Measurements from ENCODE around the gene C1QTNF6.

The C1QTNF6 gene

GRCh38 chr22:37230673-37231405, 42.8 kb upstream of the C1QTNF6 start:
- Histone ChIP-seq H3K4me3 (no peak overlapping the region), H3K27me3 (no peaks in the 10 kb centered on the region), H3K9ac (no peak overlapping the region), H3K36me3 (peaks cover 67% of the 10 kb centered on the region), H4K20me1 (peaks cover 91% of the 10 kb centered on the region), H3K4me2 (peak overlapping the region; percentile 95), H3K9me3 (no peaks in the 10 kb centered on the region), H3K4me1 (peaks cover 92% of the 10 kb centered on the region), H3K27ac (peak overlapping the region; percentile 72)
- no peak for TF ChIP-seq Cebpa-rat (IDR thresholded peaks at IDR 0.05)

- peak overlapping the region; percentile 95 for H3K4me2 ChIP-seq
- peak overlapping the region; percentile 73 for H3K27ac ChIP-seq
- peak overlapping the region; percentile 36 for H3K4me3 ChIP-seq
- no peak for TF ChIP-seq Cebpa-rat (IDR thresholded peaks at IDR 0.05)
- H3K27me3 ChIP-seq = no peaks in the 10 kb centered on the region
- H4K20me1 ChIP-seq = peaks cover 91% of the 10 kb centered on the region
- H3K9me3 ChIP-seq = no peaks in the 10 kb centered on the region
- H3K36me3 ChIP-seq = peaks cover 67% of the 10 kb centered on the region
- peaks cover 88% of the 10 kb centered on the region for H3K4me1 ChIP-seq
- H3K9ac ChIP-seq = peak overlapping the region; percentile 58
These were observed 42.0 kb upstream of the C1QTNF6 start for GRCh38 chr22:37229805-37230672.

GRCh38 chr22:37229012-37229804, 41.2 kb upstream of the C1QTNF6 start:
- peaks cover 67% of the 10 kb centered on the region for H3K36me3 ChIP-seq
- peaks cover 87% of the 10 kb centered on the region for H3K4me1 ChIP-seq
- H3K4me2 ChIP-seq = peak overlapping the region; percentile 95
- H3K9me3 ChIP-seq = no peaks in the 10 kb centered on the region
- H3K4me3 ChIP-seq = peak overlapping the region; percentile 36
- H4K20me1 ChIP-seq = peaks cover 91% of the 10 kb centered on the region
- no peak for TF ChIP-seq Cebpa-rat (IDR thresholded peaks at IDR 0.05)
- H3K27ac ChIP-seq = peak overlapping the region; percentile 73
- H3K27me3 ChIP-seq = no peaks in the 10 kb centered on the region
- H3K9ac ChIP-seq = peak overlapping the region; percentile 58

DNA sequence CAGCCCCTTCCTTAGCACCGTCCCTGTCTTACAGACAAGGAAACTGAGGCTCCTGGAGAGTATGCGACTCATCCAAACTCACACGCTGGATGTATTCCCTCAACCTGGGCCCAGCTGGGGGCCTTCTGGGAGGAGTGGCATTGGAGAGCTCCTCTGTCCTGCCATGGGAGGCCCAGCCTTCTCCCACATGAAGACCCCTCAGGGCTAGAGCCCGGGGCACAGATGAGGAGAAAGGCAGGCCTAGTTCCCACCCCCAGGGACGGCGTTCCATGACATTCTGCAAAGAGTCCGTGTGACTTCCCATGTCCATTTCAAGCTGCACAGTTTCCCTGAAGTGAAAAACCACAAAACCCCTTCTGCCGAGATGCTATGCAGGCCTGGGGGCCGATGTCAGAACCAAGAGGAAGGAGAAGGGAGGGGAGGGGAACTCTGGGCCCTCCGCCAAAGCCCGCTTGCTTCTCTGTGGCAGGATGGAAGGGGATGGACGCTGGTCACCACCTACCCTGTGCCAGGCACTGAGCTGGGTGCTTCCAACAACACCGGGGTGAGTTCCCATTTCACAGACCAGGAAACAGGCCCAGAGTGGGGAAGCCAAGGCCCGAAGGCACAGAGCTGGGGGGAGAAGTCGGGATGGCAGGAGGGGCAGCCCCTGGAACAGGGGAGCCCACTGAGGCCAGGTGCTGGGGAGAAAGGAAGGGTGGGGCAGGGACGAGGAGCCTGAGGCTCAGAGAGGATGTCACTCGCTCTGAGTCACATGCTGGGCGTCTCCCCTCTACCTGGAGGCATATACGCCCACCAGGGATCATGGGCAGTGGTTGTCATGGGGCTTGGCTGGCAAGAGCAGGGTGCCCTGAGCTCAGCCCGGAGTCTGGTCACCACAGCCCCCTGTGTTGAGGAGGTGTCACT, 40.3 kb upstream of the C1QTNF6 start:
- no peak for TF ChIP-seq Cebpa-rat (IDR thresholded peaks at IDR 0.05)
- Histone ChIP-seq H3K27me3 (no peaks in the 10 kb centered on the region), H3K27ac (peak overlapping the region; percentile 73), H3K9me3 (no peaks in the 10 kb centered on the region), H3K4me1 (peaks cover 84% of the 10 kb centered on the region), H3K36me3 (peaks cover 67% of the 10 kb centered on the region), H3K4me2 (peak overlapping the region; percentile 95), H3K4me3 (peak overlapping the region; percentile 23), H3K9ac (peak overlapping the region; percentile 58), H4K20me1 (peaks cover 90% of the 10 kb centered on the region)

GRCh38 chr22:37226514-37226913, 38.5 kb upstream of the C1QTNF6 start:
- Histone ChIP-seq H3K4me3 (no peak overlapping the region), H3K27me3 (no peaks in the 10 kb centered on the region), H3K27ac (0 out of 2 replicates have a peak overlapping the region, but pooled peaks have one; percentile 2), H3K4me2 (peak overlapping the region; percentile 26; the same call in 1 of the 2 replicates), H3K9ac (no peak overlapping the region), H4K20me1 (peaks cover 80% of the 10 kb centered on the region), H3K4me1 (peaks cover 70% of the 10 kb centered on the region), H3K9me3 (no peaks in the 10 kb centered on the region), H3K36me3 (peaks cover 61% of the 10 kb centered on the region)
- TF ChIP-seq Cebpa-rat (IDR thresholded peaks at IDR 0.05) = no peak

- Histone ChIP-seq H3K36me3 (peaks cover 56% of the 10 kb centered on the region), H3K27me3 (no peaks in the 10 kb centered on the region), H3K9ac (0 out of 2 replicates have a peak overlapping the region, but pooled peaks have one; percentile 3), H4K20me1 (peaks cover 76% of the 10 kb centered on the region), H3K27ac (0 out of 2 replicates have a peak overlapping the region, but pooled peaks have one; percentile 2), H3K4me2 (peak overlapping the region; percentile 26), H3K9me3 (no peaks in the 10 kb centered on the region), H3K4me3 (no peak overlapping the region), H3K4me1 (peaks cover 70% of the 10 kb centered on the region)
- no peak for TF ChIP-seq Cebpa-rat (IDR thresholded peaks at IDR 0.05)
These were observed 38.0 kb upstream of the C1QTNF6 start for GRCh38 chr22:37226087-37226486.

DNA sequence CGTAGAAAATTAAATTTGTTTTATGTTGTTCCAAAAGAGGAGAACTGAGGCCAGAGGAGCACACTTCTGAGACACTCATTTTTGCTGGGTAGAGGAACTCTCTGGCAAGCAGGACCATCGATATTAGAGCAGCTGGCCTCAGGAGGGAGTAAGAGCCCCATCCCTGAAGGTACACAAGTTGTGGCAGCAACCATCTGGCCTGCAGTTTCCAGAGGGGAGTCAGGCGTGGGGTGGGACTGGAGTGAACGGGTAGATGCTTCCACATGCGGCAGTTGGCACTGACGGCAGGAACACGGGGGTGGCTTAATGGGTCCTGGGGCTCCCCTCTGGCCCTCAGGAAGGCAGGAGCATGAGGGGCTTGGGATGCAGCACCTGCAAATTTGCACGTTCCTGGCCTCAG, 37.4 kb upstream of the C1QTNF6 start:
- Histone ChIP-seq H3K27me3 (no peaks in the 10 kb centered on the region), H3K9me3 (no peaks in the 10 kb centered on the region), H3K4me3 (no peak overlapping the region), H3K4me1 (peaks cover 70% of the 10 kb centered on the region), H3K9ac (0 out of 2 replicates have a peak overlapping the region, but pooled peaks have one; percentile 3), H3K36me3 (peaks cover 53% of the 10 kb centered on the region), H3K27ac (no peak overlapping the region), H3K4me2 (peak overlapping the region; percentile 26), H4K20me1 (peaks cover 70% of the 10 kb centered on the region)
- no peak for TF ChIP-seq Cebpa-rat (IDR thresholded peaks at IDR 0.05)

DNA sequence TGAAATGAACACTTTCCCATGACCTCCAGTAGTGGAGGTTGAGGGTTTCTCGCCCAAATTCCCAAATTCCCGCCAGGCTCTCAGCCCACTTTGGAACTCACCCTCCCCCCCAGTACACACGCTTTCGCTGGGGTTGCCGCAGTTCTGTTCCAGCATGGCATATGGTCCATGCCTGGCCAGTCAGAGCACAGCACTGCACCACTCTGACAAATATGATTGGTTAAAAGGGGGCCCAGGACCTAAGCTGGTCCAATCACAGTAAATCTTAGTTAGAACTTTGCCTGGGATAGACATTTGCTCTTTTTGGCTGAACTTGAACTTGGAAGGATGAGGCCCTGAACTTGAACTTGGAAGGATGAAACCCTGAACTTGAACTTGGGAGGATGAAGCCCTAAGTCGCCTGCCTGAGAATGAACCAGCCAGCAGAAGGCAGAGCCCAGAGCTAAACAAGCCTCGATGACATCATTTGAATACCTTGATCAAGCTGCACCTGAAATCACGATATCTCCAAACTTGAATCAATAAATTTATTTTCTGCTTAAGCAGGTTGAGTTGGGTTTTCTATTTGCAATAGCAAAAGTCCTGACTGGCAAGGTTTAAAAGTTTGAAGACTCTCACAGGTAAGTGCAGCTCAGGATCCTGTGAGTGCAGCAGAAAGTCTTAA, 36.8 kb upstream of the C1QTNF6 start:
- H3K4me3 ChIP-seq = no peak overlapping the region
- no peaks in the 10 kb centered on the region for H3K27me3 ChIP-seq
- TF ChIP-seq Cebpa-rat (IDR thresholded peaks at IDR 0.05) = no peak
- peaks cover 53% of the 10 kb centered on the region for H3K36me3 ChIP-seq
- peaks cover 70% of the 10 kb centered on the region for H3K4me1 ChIP-seq
- no peak overlapping the region for H3K4me2 ChIP-seq
- no peaks in the 10 kb centered on the region for H3K9me3 ChIP-seq
- H3K27ac ChIP-seq = no peak overlapping the region
- H3K9ac ChIP-seq = no peak overlapping the region
- H4K20me1 ChIP-seq = peaks cover 65% of the 10 kb centered on the region
